HG03097 (cell line): Measurements from ENCODE around the gene SHBG.
A peak's percentile ranks its signal among the peaks of the same experiment; 100 is the strongest.
"Not testable (repeated sequence)": the region's sequence is repeated elsewhere in the genome, so short reads cannot be mapped to it uniquely, and the experiment has no call there.

Experiments
- ATAC-seq: cut with Tn5 transposase; IDR thresholded peaks from one replicate; pipeline ENCODE4 v1.9.1; 2021; ENCODE audit not compliant: unreplicated experiment, low FRiP score

The SHBG gene

DNA sequence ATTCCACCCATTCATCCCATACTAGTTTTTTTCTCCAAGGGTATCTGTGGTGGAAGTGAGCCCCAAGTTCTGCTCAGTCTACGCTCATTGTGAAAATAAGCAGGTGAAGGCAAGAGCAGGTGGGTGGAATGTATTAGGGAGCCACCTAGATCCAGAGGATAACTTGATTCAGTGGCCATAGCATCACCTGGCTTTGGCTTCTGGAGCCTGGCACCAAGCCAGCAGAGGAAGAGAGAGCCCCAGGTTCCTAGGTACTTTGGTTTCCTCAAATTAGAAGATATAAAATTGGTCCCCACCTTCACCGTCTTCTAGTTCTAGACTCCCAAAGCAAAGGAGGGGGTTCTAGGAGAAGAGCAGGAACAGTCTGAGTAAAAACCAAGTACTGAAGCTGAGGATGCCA lies 19.3 kb upstream of the SHBG start:
- ATAC-seq = no peak

DNA sequence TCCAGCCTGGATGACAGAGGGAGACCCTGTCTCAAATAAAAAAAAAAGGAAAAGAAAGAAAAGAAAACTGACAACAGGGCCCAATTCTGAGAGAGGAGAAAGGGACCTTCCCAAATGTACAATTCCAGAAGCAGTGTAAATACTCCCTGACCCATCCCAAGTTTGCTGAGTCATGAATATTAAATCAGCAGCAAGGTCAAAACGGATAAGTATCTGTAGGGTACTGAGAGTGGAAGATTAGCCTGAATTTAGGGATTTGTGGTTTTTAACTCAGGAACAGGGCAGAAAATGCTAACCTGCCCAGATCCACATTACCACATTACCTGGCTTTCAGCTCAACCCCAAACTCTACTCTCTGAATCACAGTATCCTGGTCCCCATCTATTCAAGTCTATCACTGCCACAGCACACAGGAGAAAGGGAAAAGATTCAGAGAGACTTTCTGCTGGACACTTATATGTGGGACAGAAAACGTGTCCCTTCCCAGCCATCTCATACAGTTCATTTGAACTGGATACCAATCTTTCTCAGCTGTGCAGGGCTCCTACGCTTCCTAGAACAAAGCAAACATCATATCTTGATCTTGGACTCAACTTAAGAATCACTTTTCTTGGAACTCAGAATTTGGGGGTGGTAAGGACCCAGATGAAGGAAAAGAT lies 18.2 kb upstream of the SHBG start:
- no peak for ATAC-seq

- ATAC-seq = no peak
Observed at GRCh38 chr17:7612294-7612640, 17.7 kb upstream of the SHBG start.

GRCh38 chr17:7613769-7614424 lies 16.0 kb upstream of the SHBG start:
- ATAC-seq = no peak

GRCh38 chr17:7614425-7615264 lies 15.3 kb upstream of the SHBG start, which contains the start of gene FXR2:
Gene FXR2 (minus strand): TSS chr17:7614897. CDS start chr17:7614532, 365 bp downstream.
- ATAC-seq = peak; percentile 87

DNA sequence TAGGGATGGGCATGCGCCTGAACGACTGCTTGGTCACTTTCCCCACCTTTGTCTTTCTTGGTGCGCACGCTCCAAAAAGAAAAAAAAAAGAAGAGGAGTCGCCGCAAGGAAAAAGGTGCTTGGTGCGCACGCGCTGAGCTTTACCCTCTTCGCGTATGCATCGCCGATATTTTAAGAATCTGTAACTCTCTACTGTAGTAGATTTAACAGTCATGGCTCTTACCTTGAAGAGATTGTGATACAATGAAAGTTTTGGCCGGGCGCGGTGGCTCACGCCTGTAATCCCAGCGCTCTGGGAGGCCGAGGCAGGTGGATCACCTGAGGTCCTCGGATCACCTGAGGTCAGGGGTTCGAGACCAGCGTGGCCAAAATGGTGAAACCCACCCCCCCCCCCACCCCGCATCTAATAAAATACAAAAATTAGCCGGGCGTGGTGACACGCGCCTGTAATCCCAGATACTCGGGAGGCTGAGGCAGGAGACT lies 14.6 kb upstream of the SHBG start:
- no peak for ATAC-seq

- no peak for ATAC-seq
Observed at GRCh38 chr17:7618608-7619007, 11.3 kb upstream of the SHBG start.

- no peak for ATAC-seq
Observed at GRCh38 chr17:7620835-7621234, 9.1 kb upstream of the SHBG start.

- no peak for ATAC-seq
Observed at GRCh38 chr17:7623661-7624060, 6.3 kb upstream of the SHBG start.

- not testable (repeated sequence) for ATAC-seq
Observed at GRCh38 chr17:7625749-7626148, 4.2 kb upstream of the SHBG start.

DNA sequence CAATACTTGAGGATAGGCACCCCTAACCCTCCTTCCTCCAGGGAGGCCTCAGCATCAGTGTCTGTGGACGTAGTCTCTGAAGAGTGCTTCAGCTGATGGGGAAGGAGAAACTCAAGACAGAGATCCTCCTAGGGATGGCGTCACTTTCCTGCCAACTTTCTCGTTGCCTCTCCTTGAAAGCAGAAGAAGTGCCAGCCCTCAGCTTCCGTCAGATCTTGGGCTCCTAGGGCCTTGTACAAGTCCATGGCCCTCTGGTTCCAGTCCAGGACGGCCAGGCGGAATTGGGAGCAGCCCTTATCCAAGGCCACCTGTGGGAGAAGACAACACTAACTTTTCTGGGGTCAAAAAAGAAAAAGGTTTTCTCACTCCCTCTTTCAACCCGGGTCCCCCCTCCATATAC lies 3.6 kb upstream of the SHBG start:
- no peak for ATAC-seq

DNA sequence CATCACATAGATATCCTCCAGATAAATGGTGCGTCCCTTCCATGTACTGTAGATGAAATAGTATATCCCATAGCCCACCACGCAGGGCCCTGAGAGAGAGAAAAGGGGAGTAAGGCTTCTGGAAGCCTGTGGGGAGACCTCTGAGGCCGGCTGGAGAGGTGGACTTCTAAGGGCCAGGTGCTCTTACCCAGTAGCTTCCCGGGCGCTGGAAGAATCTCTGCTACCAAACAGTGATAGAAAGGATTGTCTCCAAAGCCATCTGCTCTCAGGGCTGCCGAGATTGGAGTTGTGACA lies 3.0 kb upstream of the SHBG start:
- no peak for ATAC-seq

DNA sequence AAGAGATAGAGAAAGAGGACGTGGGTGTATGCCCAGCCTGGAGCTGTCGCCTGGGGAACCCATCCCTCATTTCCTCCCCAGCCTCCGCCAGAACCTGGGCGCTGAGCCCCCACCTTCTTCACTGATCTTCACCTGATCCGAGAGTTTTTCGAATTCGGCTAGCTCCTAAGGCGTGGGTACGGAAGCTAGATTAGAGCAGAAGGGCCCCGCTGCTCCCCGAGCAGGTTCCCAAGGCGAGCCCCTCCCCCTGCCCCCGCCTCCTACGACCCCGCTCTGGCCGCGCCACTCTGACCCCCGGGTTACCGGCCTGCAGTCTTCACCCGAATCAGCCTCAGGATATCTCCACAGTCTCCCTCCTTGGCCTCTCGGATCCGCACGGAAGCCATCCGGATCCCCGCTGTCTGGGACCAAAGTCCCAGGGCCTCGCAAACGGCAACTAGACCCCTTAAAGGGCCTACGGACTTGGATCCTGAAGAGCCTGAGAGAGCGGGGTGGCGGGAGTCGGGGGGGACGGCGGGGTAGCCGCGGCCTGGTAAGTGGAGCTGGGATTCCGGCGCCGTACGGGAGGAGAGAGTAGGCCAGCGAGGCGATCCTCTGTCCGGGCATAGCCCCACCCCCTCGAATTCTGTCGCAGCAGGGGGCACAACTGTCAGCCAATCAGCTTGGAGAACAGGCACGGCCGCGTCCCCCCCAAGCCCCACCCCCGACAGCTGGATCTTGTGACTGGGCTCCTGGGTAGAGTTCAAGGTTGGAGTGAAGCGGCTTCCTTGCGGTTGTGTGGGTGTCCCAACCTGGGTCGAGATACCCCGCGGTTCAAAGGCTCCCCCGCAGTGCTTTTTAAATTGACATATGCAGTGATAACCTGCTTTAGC lies 2.4 kb upstream of the SHBG start, which contains the start of gene SAT2:
SAT2 (minus strand) TSS at position 572 of the 872 bp plus-strand sequence; CDS start at position 386, 186 bp downstream.
- ATAC-seq = peak; percentile 76

DNA sequence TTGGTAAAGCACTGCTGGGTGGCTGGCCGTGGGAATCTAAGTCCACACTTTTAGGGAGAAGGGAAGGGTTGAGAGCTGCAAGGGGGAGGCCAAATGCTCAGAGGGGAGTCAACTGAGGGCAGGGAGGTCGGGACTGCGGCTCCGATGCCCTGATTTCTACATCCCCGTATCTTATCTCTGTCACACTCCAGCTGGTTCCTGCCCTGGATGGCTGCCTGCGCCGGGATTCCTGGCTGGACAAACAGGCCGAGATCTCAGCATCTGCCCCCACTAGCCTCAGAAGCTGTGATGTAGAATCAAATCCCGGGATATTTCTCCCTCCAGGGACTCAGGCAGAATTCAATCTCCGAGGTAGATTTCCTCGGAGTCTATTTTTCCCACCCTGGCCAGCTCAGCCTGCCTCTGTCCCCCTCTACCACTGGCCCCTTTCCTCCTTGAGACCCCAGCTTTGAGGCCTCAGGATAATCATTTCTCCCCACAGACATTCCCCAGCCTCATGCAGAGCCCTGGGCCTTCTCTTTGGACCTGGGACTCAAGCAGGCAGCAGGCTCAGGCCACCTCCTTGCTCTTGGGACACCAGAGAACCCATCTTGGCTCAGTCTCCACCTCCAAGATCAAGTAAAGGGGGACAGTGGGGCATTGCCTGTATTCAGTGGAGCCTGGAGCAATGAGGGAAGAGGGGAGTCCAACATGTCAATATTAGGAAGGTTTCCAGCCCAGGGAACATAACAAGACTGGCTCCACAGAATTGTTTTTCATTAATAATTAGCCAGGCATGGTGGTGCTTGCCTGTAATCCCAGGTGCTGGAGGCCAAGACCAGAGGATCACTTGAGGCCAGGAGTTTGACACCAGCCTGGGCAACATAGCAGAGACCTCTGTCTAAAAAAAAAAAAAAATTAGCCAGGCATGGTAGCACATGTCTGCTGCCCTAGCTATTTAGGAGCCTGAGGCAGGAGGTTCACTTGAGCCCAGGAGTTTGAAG lies 1.8 kb downstream of the SHBG start:
- no peak for ATAC-seq

DNA sequence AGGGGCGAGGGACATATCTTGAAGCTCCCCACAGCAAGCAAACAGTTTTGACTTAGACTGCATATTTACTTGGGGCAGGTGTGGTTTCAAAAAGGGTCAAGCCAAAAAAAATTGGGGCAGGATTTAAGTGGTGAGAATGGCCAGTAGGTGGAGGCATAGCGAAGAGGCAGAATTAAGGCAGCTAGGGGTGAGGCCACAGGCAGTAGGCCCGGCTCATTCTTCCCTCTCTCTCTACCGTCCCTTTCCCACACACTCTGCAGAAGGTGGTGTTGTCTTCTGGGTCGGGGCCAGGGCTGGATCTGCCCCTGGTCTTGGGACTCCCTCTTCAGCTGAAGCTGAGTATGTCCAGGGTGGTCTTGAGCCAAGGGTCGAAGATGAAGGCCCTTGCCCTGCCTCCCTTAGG lies 2.6 kb downstream of the SHBG start:
- no peak for ATAC-seq

DNA sequence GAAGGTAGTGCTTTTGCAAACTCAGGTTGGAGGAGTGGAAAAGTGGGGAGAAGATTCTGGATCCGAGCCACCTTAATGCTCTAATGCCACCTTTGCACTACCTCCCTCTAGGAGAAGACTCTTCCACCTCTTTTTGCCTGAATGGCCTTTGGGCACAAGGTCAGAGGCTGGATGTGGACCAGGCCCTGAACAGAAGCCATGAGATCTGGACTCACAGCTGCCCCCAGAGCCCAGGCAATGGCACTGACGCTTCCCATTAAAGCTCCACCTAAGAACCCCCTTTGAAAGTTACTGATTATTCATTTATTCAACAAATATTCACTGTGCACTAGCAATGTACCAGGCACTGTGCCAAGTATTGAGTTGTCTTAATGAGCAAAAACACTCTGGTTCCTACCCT lies 3.2 kb downstream of the SHBG start:
- ATAC-seq = no peak

DNA sequence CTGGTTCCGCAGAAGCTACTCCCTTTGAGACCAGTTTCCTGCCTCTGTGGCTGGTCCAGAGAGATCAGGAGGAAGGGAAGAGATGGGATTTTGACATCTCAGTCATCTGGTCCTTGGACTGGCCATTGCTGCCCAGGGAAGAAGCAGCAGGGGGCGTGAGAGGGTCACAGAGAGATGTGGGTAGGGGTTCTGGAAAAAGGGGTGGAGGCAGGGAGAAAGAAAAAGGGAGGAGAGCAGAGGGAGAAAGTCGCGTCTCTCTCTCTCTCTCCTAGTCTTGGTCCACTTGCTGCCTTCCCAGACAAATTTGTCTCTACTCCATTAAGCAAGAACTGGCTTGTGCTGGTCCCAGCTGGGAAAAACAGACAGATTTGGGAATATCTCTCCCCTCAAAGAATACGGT lies 4.4 kb downstream of the SHBG start:
- ATAC-seq = no peak

GRCh38 chr17:7636163-7636562 lies 6.2 kb downstream of the SHBG start:
- ATAC-seq = no peak

GRCh38 chr17:7640783-7641182 lies 10.8 kb downstream of the SHBG start:
- ATAC-seq = no peak
